ENCODE measurements around the gene SAPCD1. TPM values are rescaled to one million over a fixed set of nuclear protein-coding genes. Genes with fewer than 3 reads are reported as not detected.

SAPCD1 gene
- total RNA-seq: 0.44 and 1.1 TPM in 2 replicates

GRCh38 chr6:31762356-31762755 lies at the start of gene SAPCD1:
SAPCD1 (plus strand) TSS chr6:31762656; CDS start chr6:31763055, 399 bp downstream.

GRCh38 chr6:31715022-31715958 lies 47.2 kb upstream of the SAPCD1 start, which contains the start of gene LY6G6D:
LY6G6D (plus strand) TSS chr6:31715348; CDS start chr6:31715356, 8 bp downstream.

DNA sequence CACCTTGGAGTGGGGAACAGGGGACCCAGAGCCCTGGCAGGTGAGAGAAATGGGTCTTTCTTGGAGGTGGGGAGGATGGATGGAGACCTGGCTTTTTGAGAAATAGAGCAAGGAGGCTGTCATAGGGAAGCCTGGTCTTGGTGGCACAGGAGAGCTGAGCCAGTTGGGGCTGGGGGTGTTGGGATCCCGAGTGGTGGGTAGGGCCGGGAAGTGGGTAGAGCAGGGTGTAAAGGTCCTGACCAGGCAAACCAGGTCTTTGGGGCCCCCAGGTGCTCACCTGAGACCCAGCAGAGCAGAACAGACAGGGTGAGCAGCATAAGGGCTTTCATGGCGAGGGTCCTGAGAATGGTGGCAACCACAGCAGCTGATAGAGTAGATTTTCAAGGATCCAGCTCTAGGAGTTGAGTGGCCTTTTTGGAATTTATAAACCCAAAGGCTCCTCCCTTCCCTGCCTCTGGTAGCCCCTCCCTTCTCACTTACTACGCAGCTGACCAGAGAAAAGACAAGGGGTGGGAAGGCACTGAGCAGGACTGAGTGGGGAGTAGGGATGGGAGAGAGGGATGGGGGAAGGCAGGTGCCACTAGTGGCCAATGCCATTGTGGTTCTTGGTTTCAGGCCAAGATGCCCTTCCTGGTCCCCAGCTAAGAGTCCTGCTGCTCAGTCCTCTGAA lies 41.0 kb upstream of the SAPCD1 start, which contains the start of gene LY6G6C:
LY6G6C (minus strand) TSS at position 396 of the 670 bp plus-strand sequence; CDS start at position 329, 67 bp downstream.

GRCh38 chr6:31723245-31723979 lies 39.0 kb upstream of the SAPCD1 start, which contains the start of gene MPIG6B:
MPIG6B (plus strand) TSS chr6:31723373; CDS start chr6:31723384, 11 bp downstream.

DNA sequence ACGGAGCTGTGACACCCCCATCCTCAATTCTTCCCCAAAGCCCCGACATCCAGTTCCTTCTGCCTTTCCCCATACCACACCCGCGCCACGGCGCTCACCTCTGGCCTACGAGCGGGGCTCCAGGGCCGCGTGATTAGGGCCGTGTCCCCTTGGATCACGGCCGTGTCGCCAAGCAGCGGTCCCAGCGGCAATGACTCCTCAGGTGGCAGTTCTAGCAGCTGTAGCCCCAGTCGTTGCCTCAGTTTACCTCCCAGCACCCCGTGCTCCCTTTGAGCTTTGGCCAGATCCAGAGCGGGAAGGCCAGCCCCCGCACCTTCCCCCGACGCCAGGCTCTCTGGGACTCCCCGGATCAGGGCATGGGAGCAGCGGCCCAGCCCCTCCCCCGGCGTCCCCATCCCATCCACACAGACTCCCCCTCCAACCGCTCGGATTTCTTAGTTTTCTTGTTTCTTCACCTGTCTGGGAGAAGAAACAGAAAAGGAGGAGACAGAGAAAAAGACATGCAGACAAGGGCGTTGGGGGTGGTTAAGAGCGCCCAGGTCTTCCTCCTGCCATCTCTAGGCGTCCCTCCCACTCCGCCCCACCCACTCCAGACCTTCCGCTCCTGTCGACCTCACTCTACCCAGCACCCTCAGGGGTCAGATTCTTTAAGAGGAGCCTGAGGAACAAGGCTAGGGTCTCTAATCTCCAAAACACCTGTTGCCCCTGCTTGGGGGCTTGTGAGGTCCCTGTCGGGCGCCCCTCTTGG lies 33.5 kb upstream of the SAPCD1 start, which contains the start of gene DDAH2:
DDAH2 (minus strand) TSS at position 533 of the 748 bp plus-strand sequence; CDS start at position 395, 138 bp downstream.

DNA sequence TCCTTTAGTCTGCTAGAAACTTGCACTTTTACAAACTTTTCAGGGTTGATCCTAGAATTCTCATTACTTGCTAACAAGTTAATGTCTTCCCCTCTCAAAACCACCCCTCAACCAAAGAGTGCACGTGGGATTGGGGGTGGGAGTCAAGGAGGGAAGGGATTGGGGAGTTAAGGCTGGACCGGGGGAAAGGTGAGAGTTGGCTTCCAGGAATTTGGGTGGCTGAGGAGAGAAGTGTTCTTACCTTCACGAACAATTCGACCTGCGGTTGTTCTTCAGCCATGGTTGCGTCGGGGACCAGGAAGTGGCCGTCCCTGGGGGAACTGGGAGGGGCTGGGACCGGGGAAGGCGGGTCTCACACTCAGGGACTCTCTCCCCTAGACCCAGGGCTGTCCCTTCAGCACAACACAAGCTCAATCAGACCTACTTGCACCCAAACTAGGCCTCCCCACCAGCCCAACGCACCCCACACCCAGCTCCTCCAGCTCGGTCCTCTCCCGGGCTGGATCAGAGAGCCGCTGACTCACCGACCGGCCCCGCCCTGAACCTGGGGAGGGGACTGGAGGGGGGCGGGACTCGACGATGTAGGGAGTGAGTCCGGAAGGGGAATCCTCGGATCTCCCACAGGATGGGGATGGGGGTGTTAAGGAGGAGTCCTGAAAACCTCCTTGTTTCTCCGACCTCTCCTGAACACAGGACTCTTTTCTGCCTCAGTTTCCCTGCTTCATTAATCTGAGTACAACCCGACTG lies 26.3 kb upstream of the SAPCD1 start, which contains the start of gene CLIC1:
CLIC1 (minus strand) TSS at position 510 of the 747 bp plus-strand sequence; CDS start at position 280, 230 bp downstream.

GRCh38 chr6:31739639-31740396 lies 22.6 kb upstream of the SAPCD1 start, which contains the start of gene MSH5:
MSH5 (plus strand) TSS chr6:31740005; CDS start chr6:31740467, 462 bp downstream.

DNA sequence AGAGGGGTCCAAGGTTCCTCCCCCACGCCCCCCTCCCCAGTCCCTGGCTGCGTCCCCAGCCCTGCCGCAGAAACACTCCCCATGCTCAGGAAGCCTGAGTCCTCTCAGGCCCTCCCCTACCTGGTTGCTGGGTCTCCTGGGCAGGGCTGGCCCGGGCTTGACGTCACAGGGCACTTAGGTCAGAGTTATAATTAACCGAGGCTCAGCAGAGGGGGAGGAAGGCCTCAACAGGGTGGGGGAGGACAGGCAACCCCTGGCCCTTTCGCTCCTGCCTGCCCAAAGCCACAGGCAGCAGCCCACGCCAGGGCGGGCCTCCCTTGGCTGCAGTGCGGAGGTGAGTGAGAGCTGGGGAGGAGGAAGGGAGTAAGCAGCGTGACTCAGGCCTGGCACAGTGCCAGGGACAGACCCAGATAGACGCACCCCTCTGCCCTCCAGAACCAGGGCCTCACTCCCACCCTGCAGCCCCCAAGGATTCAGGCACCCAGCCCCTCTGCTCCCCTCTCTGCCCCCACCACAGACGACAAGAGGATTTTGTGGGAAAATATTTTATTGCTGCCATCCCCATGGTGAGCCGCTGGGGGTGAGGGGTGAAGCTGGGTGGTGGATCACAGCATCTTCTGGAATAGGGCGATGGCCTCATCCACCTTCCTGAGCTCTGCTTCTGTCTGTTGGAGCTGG lies 14.7 kb downstream of the SAPCD1 start, which contains the start of gene VWA7:
VWA7 (minus strand) TSS at position 340 of the 678 bp plus-strand sequence. CDS start 549 bp downstream, outside the sequence.

DNA sequence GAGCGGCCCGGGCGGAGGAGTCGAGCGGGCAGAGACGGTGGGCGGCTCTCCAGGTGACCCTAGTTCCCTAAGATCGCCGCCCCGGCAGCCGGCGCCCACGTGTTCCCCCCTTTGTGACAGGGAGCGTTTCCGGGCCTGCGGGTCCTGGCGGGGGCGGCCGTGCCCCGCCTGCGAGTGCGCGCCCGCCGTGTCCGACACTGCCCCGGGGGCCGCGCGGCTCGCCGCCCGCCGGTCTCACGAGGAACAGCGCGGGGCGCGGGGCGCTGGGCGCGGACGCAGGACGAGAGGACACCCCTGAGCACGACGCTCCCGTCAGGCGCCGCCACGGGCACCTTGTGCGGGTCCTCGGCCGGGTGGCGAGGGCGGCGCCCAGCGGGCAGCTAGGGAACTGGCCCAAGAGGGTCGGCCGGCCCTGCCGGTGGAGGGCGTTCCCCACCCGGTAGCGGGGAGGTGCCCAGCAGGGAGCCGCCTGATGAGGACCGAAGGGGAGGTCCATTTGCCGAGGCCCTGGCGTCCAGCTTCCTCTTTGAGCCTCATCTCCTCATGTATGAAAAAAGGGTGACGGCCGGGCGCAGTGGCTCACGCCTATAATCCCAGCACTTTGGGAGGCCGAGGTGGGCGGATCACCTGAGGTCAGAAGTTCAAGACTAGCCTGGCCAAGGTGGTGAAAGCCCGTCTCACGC lies 33.3 kb downstream of the SAPCD1 start, which contains the start of gene VARS1:
VARS1 (minus strand) TSS at position 137 of the 683 bp plus-strand sequence. CDS start 535 bp downstream, outside the sequence.

GRCh38 chr6:31806470-31807272 lies 44.2 kb downstream of the SAPCD1 start, which contains the start of gene LSM2:
LSM2 (minus strand) TSS chr6:31806966; CDS start chr6:31806757, 209 bp downstream.

Small RNAs within 50 kb of the gene (small RNA-seq; reads per million reads assigned to genes)
- gene LY6G6D (ENCODE audit: low replicate concordance) (not detected), gene MSH5-SAPCD1 (ENCODE audit: low replicate concordance) (not detected), gene RF00019 (ENCODE audit: low replicate concordance) (not detected), gene RNU6-850P (ENCODE audit: low replicate concordance) (not detected), gene SAPCD1 (ENCODE audit: low replicate concordance) (not detected)

Other genes with a start within 250 kb of the SAPCD1 start
- gene MCCD1, start 233.7 kb upstream of the SAPCD1 start, total RNA-seq: not detected in 2 replicates
- gene DDX39B, start 220.7 kb upstream of the SAPCD1 start, total RNA-seq: 317 and 546 TPM in 2 replicates
- 0.43 and 1.5 TPM in 2 replicates for gene ATP6V1G2, start 216.0 kb upstream of the SAPCD1 start, total RNA-seq
- gene NFKBIL1, start 215.0 kb upstream of the SAPCD1 start, total RNA-seq: 19.9 and 35.5 TPM in 2 replicates
- not detected in 2 replicates for gene LTA, start 190.4 kb upstream of the SAPCD1 start, total RNA-seq
- under 0.01 and 0.29 TPM in 2 replicates for gene TNF, start 187.1 kb upstream of the SAPCD1 start, total RNA-seq
- not detected in 2 replicates for gene LTB, start 180.2 kb upstream of the SAPCD1 start, total RNA-seq
- not detected in 2 replicates for gene LST1, start 176.4 kb upstream of the SAPCD1 start, total RNA-seq
- gene NCR3, start 169.7 kb upstream of the SAPCD1 start, total RNA-seq: not detected in 2 replicates
- gene AIF1, start 147.4 kb upstream of the SAPCD1 start, total RNA-seq: not detected in 2 replicates
- gene PRRC2A, start 141.9 kb upstream of the SAPCD1 start, total RNA-seq: 55.1 and 105 TPM in 2 replicates
- 185 and 217 TPM in 2 replicates for gene BAG6, start 110.0 kb upstream of the SAPCD1 start, total RNA-seq
- 0.72 and 3.3 TPM in 2 replicates for gene APOM, start 106.8 kb upstream of the SAPCD1 start, total RNA-seq
- 17.1 and 25.5 TPM in 2 replicates for gene C6orf47, start 101.9 kb upstream of the SAPCD1 start, total RNA-seq
- gene GPANK1, start 97.7 kb upstream of the SAPCD1 start, total RNA-seq: 20.0 and 22.8 TPM in 2 replicates
- 198 and 356 TPM in 2 replicates for gene CSNK2B, start 96.6 kb upstream of the SAPCD1 start, total RNA-seq
- gene LY6G5B, start 92.7 kb upstream of the SAPCD1 start, total RNA-seq: 5.2 and 8.3 TPM in 2 replicates
- gene LY6G5C, start 81.6 kb upstream of the SAPCD1 start, total RNA-seq: 0.66 and 2.7 TPM in 2 replicates
- 48.6 and 51.0 TPM in 2 replicates for gene ABHD16A, start 59.3 kb upstream of the SAPCD1 start, total RNA-seq
- gene LY6G6F, start 55.8 kb upstream of the SAPCD1 start, total RNA-seq: not detected in 2 replicates
- gene LY6G6D, start 47.3 kb upstream of the SAPCD1 start, total RNA-seq: not detected in 2 replicates
- not detected in 2 replicates for gene LY6G6C, start 40.9 kb upstream of the SAPCD1 start, total RNA-seq
- gene MPIG6B, start 39.3 kb upstream of the SAPCD1 start, total RNA-seq: not detected in 2 replicates
- 36.5 and 45.7 TPM in 2 replicates for gene DDAH2, start 33.4 kb upstream of the SAPCD1 start, total RNA-seq
- gene CLIC1, start 26.1 kb upstream of the SAPCD1 start, total RNA-seq: 585 and 1,126 TPM in 2 replicates
- 7.0 and 26.8 TPM in 2 replicates for gene MSH5, start 22.7 kb upstream of the SAPCD1 start, total RNA-seq
- 0.14 and 0.44 TPM in 2 replicates for gene VWA7, start 14.7 kb downstream of the SAPCD1 start, total RNA-seq
- 51.6 and 105 TPM in 2 replicates for gene VARS1, start 33.1 kb downstream of the SAPCD1 start, total RNA-seq
- gene LSM2, start 44.3 kb downstream of the SAPCD1 start, total RNA-seq: 19.9 and 54.0 TPM in 2 replicates
- 0.72 and 0.88 TPM in 2 replicates for gene HSPA1L, start 52.6 kb downstream of the SAPCD1 start, total RNA-seq
- gene HSPA1A, start 52.9 kb downstream of the SAPCD1 start, total RNA-seq: 81.4 and 101 TPM in 2 replicates
- gene HSPA1B, start 65.1 kb downstream of the SAPCD1 start, total RNA-seq: 78.3 and 86.0 TPM in 2 replicates
- 84.3 and 201 TPM in 2 replicates for gene NEU1, start 100.2 kb downstream of the SAPCD1 start, total RNA-seq
- gene SLC44A4, start 116.3 kb downstream of the SAPCD1 start, total RNA-seq: under 0.01 TPM in 1 of 2 replicates, not detected in the other
- 35.0 and 51.1 TPM in 2 replicates for gene EHMT2, start 135.0 kb downstream of the SAPCD1 start, total RNA-seq
- gene ZBTB12, start 139.4 kb downstream of the SAPCD1 start, total RNA-seq: 1.4 and 2.8 TPM in 2 replicates
- gene C2, start 165.1 kb downstream of the SAPCD1 start, total RNA-seq: 0.29 and 14.2 TPM in 2 replicates
- 2.3 and 62.8 TPM in 2 replicates for gene CFB, start 183.4 kb downstream of the SAPCD1 start, total RNA-seq
- 125 and 137 TPM in 2 replicates for gene NELFE, start 196.3 kb downstream of the SAPCD1 start, total RNA-seq
- gene SKIC2, start 196.5 kb downstream of the SAPCD1 start, total RNA-seq: 51.0 and 70.0 TPM in 2 replicates
- gene DXO, start 209.5 kb downstream of the SAPCD1 start, total RNA-seq: 17.3 and 31.7 TPM in 2 replicates
- gene C4A, start 219.4 kb downstream of the SAPCD1 start, total RNA-seq: 1.7 and 10.3 TPM in 2 replicates